ENCODE data around the gene GSTT4.
A peak's percentile ranks its signal among the peaks of the same experiment; 100 is the strongest.
"Not testable (repeated sequence)": the region's sequence is repeated elsewhere in the genome, so short reads cannot be mapped to it uniquely, and the experiment has no call there.

GSTT4 gene

DNA sequence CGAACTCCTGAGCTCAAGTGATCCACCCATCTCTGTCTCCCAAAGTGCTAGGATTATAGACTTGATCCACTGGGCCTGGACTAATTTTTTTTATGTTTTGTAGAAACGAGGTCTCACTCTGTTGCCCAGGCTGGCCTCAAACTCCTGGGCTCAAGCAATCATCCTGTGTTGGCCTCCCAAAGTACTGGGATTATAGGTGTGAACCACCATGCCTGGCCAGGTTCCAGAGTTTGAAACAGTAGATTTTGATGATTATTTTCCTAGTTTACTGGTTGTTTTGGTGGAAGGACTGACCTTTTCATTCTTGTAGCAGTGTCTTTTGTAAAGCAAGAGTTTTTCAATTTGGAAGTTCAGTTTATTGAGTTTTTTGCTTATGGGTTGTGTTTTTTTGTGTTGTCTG, 20.8 kb upstream of the GSTT4 start:
- no peak for DNase-seq (ENCODE audit: insufficient read length, low spot score)
- FAIRE-seq, result no peak

DNA sequence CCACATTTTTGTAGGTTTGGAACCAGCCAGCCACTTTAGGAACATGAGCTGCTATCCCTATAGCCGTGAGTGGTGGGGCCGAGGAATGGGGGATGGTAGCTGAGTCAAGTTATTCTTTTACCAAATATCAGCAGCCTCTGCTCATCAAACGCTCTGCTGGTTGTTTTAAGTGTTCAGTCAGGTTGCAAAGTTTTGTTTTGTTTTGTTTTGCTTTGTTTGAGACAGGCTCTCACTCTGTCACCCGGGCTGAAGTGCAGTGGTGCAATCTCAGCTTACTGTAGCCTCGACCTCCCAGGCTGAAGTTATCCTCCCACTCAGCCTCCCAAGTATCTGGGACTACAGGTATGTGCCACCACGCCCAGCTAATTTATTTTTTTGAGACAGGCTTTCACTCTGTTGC, 20.2 kb upstream of the GSTT4 start:
- DNase-seq (ENCODE audit: insufficient read length, low spot score) (no peak), FAIRE-seq (no peak)

GRCh38 chr22:24024354-24024753, 19.1 kb upstream of the GSTT4 start:
- DNase-seq (ENCODE audit: insufficient read length, low spot score) (no peak), FAIRE-seq (no peak)

DNA sequence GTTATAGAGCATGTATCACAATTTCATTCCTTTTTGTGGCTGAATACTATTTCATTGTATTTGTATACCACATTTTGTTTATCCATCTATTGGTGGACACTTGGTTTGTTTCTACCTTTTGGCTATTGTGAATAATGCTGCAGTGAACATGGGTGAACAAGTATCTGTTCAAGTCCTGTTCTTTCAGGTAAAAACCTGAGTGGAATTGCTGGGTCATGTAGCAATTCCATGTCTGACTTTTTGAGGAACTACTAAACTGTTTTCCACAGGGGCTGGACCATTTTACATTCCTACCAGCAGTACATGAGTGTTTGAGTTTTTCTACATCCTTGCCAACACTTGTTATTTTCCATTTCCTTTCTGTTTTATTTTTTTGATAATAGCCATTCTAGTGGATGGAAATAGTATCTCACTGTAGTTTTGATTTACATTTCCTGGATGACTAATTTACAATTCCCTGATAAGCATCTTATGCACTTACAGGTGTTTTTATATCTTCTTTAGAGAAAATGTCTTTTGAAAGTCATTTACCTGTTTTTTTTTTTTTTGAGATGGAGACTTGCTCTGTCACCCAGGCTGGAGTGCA, 18.0 kb upstream of the GSTT4 start:
- no peak for DNase-seq (ENCODE audit: insufficient read length, low spot score)
- FAIRE-seq, result no peak

- FAIRE-seq (no peak), DNase-seq (ENCODE audit: insufficient read length, low spot score) (no peak)
These were observed 16.1 kb upstream of the GSTT4 start for GRCh38 chr22:24021304-24021703.

DNA sequence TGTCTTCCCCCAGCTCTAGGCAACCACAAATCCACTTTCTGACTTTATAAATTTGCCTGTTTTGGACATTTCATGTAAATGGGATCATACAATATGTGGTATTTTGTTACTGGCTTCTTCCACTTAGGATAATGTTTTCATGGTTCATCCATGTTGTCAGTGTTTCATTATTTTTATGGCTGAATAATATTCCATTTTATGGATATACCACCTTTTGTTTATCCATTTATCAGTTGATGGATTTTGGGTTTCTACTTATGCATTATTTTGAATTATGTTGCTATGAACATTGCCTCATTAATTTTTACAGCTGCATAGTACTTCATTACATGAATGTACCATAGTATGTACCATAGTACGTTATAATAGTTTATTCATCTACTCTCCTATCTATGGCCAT, 10.9 kb upstream of the GSTT4 start:
- FAIRE-seq (no peak), DNase-seq (ENCODE audit: insufficient read length, low spot score) (no peak)

DNA sequence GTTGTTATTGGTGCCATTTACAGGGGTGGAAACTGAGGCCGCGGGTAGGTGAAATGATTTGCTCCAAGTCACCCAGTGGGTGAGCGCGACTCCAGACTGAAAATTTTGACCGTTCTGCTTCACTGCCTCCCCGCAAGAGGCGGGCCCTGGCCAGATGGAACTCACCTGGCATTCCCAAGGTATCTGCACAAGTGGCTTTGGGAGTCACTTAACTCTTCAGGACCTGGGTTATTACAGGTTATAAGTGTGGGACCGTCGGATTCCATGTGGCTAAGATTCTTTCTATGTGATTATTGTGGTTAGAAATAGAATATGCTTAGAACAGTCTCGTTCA, 6.4 kb upstream of the GSTT4 start:
- FAIRE-seq (no peak), DNase-seq (ENCODE audit: insufficient read length, low spot score) (no peak)

GRCh38 chr22:24010018-24010391, 4.8 kb upstream of the GSTT4 start:
- no peak for FAIRE-seq

DNA sequence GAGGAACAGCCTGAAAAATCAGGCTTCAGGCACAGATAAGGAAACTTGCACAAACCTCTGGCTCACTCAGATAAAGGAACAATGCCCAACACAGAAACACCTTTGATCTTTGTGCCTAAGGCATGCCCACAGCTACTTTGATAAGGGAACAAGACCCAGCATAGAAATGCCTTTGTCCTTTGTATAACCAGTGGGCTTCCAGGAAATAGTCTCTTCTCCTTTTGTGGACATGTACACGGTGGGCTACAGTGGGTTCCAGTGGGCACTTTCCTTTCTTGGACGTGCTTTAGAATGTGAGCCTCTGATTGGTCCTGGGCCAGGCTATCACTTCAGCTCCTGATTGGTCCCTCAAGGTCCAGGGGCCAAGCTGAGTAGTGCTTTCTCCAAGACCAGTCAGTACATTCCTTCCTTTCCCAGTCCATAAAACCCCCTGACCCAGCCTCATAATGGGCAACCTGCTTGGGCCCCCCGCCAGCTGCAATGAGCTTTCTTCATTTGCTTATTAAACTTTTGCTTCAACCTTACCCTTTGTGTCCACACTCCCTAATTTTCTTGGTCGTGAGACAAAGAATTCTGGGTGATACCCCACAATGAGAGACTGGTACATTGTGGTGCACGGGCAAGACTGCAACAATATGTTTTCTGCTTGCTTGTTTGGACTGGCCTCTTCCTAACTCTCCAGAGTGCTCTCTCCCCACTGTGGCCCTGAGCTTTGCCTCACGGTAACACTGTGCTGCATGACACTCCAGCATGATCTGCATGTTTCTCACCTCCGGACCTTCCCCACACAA, 4.2 kb upstream of the GSTT4 start:
- FAIRE-seq (no peak), DNase-seq (ENCODE audit: insufficient read length, low spot score) (no peak)

More at GRCh38 chr22:24010018-24010391, 4.8 kb upstream of the GSTT4 start:
- DNase-seq (ENCODE audit: insufficient read length, low spot score), result no peak

- FAIRE-seq (no peak), DNase-seq (ENCODE audit: insufficient read length, low spot score) (no peak)
These were observed 3.4 kb upstream of the GSTT4 start for GRCh38 chr22:24008381-24009226.

DNA sequence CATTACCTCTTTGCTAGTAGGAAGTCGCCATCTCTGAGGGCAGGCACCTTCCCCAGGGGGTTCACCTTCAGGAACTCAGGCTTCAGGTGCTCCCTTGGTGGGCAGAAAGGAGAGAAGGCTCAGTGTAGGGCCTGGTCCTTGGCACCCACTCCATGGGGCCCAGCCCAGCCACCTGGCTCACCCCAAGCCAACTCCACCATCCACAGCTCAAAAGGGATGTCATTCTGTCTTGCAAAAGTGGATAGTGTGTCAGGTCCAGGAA, 2.7 kb upstream of the GSTT4 start:
- FAIRE-seq (no peak), DNase-seq (ENCODE audit: insufficient read length, low spot score) (no peak)

DNA sequence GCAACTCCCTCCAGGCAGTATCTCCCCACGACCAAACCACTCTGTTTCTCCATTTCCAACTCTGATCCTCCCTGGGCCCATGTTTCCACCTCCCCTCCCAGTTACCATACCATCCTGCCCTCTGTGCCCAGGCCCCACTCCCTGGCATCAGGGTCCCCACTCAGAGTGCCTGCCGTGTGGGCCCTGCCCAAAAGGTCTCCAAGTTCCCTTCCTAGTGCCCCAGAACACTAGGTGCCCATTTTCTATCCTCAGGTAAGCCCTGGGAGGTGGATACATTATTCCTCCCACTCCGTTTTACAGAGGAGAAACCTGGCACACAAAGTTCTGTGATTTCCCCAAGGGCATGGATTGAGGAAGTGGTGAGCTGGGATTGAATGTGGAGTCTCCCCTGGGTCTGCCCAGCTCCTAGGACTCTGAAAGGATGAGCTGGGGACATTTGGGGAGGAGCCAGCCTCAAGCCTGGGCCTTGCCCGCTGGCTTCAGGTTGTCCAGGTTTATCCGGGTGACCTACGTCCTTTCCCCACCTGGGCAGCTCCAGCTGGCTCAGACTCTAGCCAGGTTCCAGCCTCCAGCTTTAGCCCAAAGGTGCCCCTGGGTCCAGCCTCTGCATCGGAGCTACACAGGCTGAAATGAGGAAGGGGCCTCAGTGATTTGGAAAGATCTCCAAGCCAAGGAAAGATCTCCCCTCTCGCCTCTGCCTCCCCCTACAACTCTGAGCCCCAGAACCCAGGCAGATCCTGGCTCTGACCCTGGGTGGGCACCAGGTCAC, 2.2 kb upstream of the GSTT4 start:
- no peak for DNase-seq (ENCODE audit: insufficient read length, low spot score)
- no peak for FAIRE-seq

DNA sequence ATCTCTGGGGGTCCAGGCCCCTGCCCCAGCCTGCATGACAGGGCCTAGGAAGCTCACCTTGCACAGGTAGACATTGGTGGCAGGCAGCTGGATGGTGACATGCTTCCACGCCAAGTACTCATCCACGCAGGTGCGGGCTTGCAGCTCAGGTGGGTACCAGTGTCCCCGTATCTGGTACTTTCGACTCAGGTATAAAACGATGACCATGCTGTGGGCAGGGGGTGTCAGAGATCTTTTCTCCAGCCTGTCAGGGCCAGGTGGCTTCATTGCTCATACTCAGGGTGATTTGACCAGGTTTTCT, 1.6 kb upstream of the GSTT4 start:
- no peak for FAIRE-seq
- no peak for DNase-seq (ENCODE audit: insufficient read length, low spot score)

DNA sequence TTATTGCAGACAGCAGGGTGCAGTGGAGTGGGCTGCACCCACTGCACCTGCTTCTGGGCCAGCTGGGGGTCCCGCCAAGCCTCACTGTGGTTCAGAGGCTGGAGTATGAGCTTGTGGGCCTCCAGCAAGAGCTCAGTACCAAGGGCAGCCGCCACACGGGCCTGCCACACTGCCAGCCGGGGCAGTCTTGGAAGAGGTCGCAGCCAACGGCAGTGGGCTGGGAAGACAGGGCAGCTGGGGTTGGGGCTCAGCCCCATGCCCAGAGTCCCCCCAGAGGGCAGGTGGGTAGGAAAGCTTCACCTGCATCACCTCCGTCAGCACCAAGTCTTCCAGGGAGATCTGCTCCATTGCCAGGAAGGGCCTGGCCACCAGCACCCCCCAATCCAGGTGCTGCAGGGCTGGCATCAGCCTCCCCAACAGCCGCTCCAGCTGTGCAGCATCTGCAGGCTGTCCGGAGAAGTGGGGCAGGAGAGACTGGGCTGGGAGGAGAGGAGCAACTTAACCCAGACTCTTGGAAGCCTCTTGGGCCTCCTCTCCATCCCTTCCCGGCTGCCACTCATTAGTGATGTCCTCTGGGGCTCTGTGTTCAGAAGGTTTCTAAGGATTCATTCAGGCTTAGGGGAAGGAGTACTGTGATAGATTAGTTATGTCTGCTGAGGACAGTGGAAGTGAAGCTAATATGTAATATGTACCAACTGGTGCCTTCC, 1.1 kb upstream of the GSTT4 start:
- FAIRE-seq, result no peak
- no peak for DNase-seq (ENCODE audit: insufficient read length, low spot score)

- FAIRE-seq (no peak), DNase-seq (ENCODE audit: insufficient read length, low spot score) (no peak)
These were observed 1.4 kb downstream of the GSTT4 start for GRCh38 chr22:24003887-24004286.

DNA sequence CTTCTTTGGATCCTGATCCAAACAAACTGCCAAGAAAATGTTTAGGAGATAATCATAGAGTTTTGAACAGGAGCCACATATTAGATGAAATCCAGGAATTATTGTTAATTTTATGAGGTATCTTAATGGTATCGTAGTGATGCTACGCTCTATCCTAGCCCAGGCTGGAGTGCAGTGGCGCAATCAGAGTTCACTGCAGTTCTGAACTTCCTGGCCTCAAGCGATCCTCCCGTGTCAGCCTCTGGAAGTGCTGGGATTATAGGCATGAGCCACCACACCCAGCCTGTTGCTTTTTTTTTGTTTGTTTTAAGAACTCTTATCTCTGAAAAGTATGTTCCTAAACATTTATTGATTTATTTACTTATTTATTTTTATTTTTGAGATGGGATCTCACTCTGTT, 2.4 kb downstream of the GSTT4 start:
- FAIRE-seq (no peak), DNase-seq (ENCODE audit: insufficient read length, low spot score) (no peak)

- DNase-seq (ENCODE audit: insufficient read length, low spot score) (no peak), FAIRE-seq (no peak)
These were observed 3.0 kb downstream of the GSTT4 start for GRCh38 chr22:24002272-24002671.

GRCh38 chr22:24001314-24001713, 3.9 kb downstream of the GSTT4 start:
- FAIRE-seq, result no peak
- DNase-seq (ENCODE audit: insufficient read length, low spot score), result no peak

GRCh38 chr22:23999779-24000178, 5.5 kb downstream of the GSTT4 start:
- not testable (repeated sequence) for DNase-seq (ENCODE audit: insufficient read length, low spot score); FAIRE-seq

DNA sequence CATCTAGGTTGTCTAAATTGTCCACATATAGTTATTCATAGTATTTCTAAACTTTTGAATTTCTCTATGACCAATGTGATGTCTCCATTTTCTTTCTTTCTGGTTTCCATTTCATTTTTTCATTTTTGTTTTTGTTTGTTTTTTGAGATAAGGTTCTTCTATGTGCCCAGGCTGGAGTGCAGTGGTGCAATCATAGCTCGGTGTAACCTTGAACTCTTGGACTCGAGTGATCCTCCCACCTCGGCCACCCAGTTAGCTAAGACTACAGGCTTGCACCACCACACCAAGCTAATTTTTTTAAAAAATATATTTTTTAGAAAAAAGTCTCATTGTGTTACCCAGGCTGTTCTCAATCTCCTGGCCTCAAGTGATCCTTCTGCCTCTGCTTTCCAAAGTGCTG, 8.2 kb downstream of the GSTT4 start:
- DNase-seq (ENCODE audit: insufficient read length, low spot score) (no peak), FAIRE-seq (no peak)

DNA sequence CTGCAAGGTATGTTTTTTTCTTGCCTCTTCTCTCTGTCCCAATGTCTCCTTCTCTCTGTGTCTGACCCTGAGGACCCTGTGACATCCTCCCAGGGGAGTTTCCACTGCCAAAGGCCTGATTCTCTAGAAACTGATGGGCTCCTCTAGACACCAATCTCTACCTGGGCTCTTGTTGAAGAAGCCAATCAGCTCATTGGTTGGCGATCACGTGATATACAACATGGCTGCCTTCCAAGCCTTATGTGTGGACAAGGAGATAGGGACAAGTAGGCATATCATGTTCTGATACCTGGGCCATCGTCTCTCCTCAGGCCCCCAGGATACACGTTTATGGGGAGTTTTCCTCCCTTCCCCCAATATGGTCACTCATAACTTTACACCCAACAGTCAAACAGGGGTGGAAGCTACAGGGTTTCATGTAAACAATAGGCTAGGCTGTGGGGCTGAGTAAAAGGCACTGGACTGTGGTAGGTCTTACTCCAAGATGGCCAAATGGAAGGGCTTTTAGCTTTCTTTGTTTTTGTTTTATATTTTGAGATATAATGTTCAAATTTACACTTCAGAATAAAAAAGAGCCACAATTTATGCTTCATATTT, 11.6 kb downstream of the GSTT4 start:
- FAIRE-seq, result peak; percentile 55
- not testable (repeated sequence) for DNase-seq (ENCODE audit: insufficient read length, low spot score)
